ENCODE results near the gene AADACL4. TPM values are rescaled to one million over a fixed set of nuclear protein-coding genes. Genes with fewer than 3 reads are reported as not detected.

AADACL4 gene
- total RNA-seq, 2 experiments from 2014 or later = not detected

Other genes starting within 250 kb of the AADACL4 start
- gene DHRS3, start 25.9 kb upstream of the AADACL4 start, total RNA-seq = 100 to 1,000 TPM; 105 to 109 TPM
- gene AADACL3, start 72.0 kb downstream of the AADACL4 start, total RNA-seq = not detected
- gene CFAP107, start 102.1 kb downstream of the AADACL4 start, total RNA-seq = not detected
- gene PRAMEF12, start 129.7 kb downstream of the AADACL4 start, total RNA-seq = not detected
- not detected for gene PRAMEF1, start 147.3 kb downstream of the AADACL4 start, total RNA-seq
- gene PRAMEF11, start 187.3 kb downstream of the AADACL4 start, total RNA-seq = not detected
- not detected for gene HNRNPCL1, start 204.6 kb downstream of the AADACL4 start, total RNA-seq
- gene PRAMEF2, start 213.0 kb downstream of the AADACL4 start, total RNA-seq = not detected
- not detected for gene PRAMEF4, start 242.1 kb downstream of the AADACL4 start, total RNA-seq